Heart left ventricle (tissue), 16 donors: Measurements from ENCODE around the gene GSK3B. TPM values are rescaled to one million over a fixed set of nuclear protein-coding genes. Genes with fewer than 3 reads are reported as not detected.

Source experiments
- ATAC-seq, 4 donors: fragments of 200-7000 bp; cut with Tn5 transposase; one replicate each; pipeline ENCODE4 v1.9.1; 2020 to 2022; ENCODE audit warnings: moderate library complexity in 4 of 4, mild to moderate bottlenecking in 3 of 4, moderate number of reproducible peaks in 1 of 4
- DNase-seq, 5 donors: peaks; one replicate each; pipeline ENCODE4 v3.0.0-alpha.2; 2020
- H3K27ac ChIP-seq, 12 donors: fragments of 200-600 bp; sonication (generic) in 4 of 12; one replicate each; pipeline versions ENCODE4 v1.5.0 to v1.8.0; 2016 to 2022; ENCODE audit warnings: mild to moderate bottlenecking in 2 of 12
- H3K27me3 ChIP-seq, 9 donors: fragments of 200-600 bp; sonication (generic) in 2 of 9; one replicate each; pipeline versions ENCODE4 v1.5.1 to v1.8.0; 2016 to 2022; ENCODE audit warnings: mild to moderate bottlenecking in 3 of 9
- H3K36me3 ChIP-seq, 9 donors: fragments of 200-600 bp; sonication (generic) in 2 of 9; one replicate each; pipeline versions ENCODE4 v1.5.0 to v1.8.0; 2018 to 2022; ENCODE audit warnings: mild to moderate bottlenecking in 2 of 9
- H3K4me1 ChIP-seq, 12 donors: fragments of 200-600 bp; sonication (generic) in 4 of 12; one replicate each; pipeline versions ENCODE4 v1.5.0 to v1.8.0; 2016 to 2022; ENCODE audit warnings: mild to moderate bottlenecking in 3 of 12
- H3K4me3 ChIP-seq, 12 donors: fragments of 200-600 bp; sonication (generic) in 4 of 12; one replicate each; pipeline versions ENCODE4 v1.5.0 to v1.8.0; 2017 to 2022; ENCODE audit warnings: mild to moderate bottlenecking in 9 of 12, moderate library complexity in 4 of 12
- H3K9me3 ChIP-seq, 12 donors: fragments of 200-600 bp; sonication (generic) in 4 of 12; one replicate each; pipeline versions ENCODE4 v1.5.0 to v1.8.0; 2016 to 2022; ENCODE audit warnings: mild to moderate bottlenecking in 1 of 12
- CTCF ChIP-seq, 12 donors: fragments of 200-600 bp; sonication (generic) in 4 of 12; IDR thresholded peaks; one replicate each; pipeline versions ENCODE4 v1.5.0 to v1.8.0; 2018 to 2022; ENCODE audit warnings: antibody characterized with exemption in 12 of 12, mild to moderate bottlenecking in 5 of 12
- POLR2A ChIP-seq, 2 donors: fragments of 450-650 bp; IDR thresholded peaks; one replicate each; pipeline ENCODE4 v1.6.1; 2017; ENCODE audit warnings: antibody characterized with exemption in 2 of 2, mild to moderate bottlenecking in 2 of 2, moderate library complexity in 2 of 2
- WGBS, 4 donors: extraction: QIAGEN DNeasy Blood & Tissue Kit in 2 of 4; methylation state at CpG; one replicate each; pipeline versions ENCODE4 v1.1.5 to v1.1.7; 2013 to 2018; 5-methylcytosine and 5-hydroxymethylcytosine counted together
- intact Hi-C, 10 donors: fragments of 100-400 bp; cut with DNase I; formaldehyde crosslinking; loops; one replicate each; pipeline versions ENCODE4 v1.11.1 to v1.14.2; 2022
- polyA plus RNA-seq, 2 donors: library from polyadenylated mRNA; stranded (reverse); fragments of 200-250 nt; gene quantifications; one replicate each; pipeline ENCODE4 v1.2.3, GENCODE V29; 2013
- total RNA-seq, 9 donors: library from RNA; depleted of rRNA in 2 of 9; stranded (reverse); fragments of >200 nt in 2 of 9; fragmentation: NEBNext Ultra II Directional in 3 of 9; extraction: Animal tissue kit (Norgen Biotek cat#: 25700) in 3 of 9; gene quantifications; one replicate each; pipeline versions ENCODE4 v1.1.0 to v1.2.4, GENCODE V29; 2016 to 2023
- donor health status: ischemic (EF 13 %, LVEDD 7.1; RV severe dilation, severe dysfunction).
- donor health status: healthy with polysubstance abuse.
- donor health status: DM: no; HTN: yes; CAD: no.
- donor health status: DM: no; HTN: no; CAD: no.
- donor health status: ischemic (EF 25% LVEDD 6.9; RV normal size, moderate dysfunction).
- donor health status: ischemic (EF 25% LVEDD 5.7; RV mildly dilated, moderate dysfunction).
- donor health status: healthy.
- donor health status: DM: yes; HTN: yes; CAD: no.
- donor health status: ischemic (EF 35%, LVEDD 5.7; RV mildly dilated, moderate dysfunction).
- donor health status: nonischemic (EF 11% LVEDD 7.7; RV severe dilation, severe dysfunction).
- donor health status: DM: yes; HTN: yes; CAD: no.
- donor health status: PGD.
- donor health status: ischemic (EF 29% LVEDD 5.4; RV normal size, mild dysfunction).
- donor health status: nonischemic (EF 23%, LVEDD 6.1; RV moderate dilation, normal function).

Gene GSK3B
- total and polyA plus RNA-seq, 11 donors = 8.8 to 58.9 (median 41.2) TPM

- H3K4me3 ChIP-seq = no peak overlapping the region
- no peaks in the 10 kb centered on the region for H3K4me1 ChIP-seq
- intact Hi-C loops = loop anchor here in 1 of 10 donors (10.0 kb wide), 1 partner anchor 45 kb away; the partner anchor contains the start of gene GSK3B
- no peaks in the 10 kb centered on the region for H3K9me3 ChIP-seq
- H3K27ac ChIP-seq = no peak overlapping the region
- H3K36me3 ChIP-seq = no peaks in the 10 kb centered on the region
- no peak for DNase-seq
- no peak for ATAC-seq
- H3K27me3 ChIP-seq = no peaks in the 10 kb centered on the region
- WGBS, 4 donors = 97 to 98% (median 97%) methylated on average over 50 to 52 of the region's 52 CpGs
- no peak for TF ChIP-seq POLR2A (IDR thresholded peaks at IDR 0.05)
- TF ChIP-seq CTCF (IDR thresholded peaks at IDR 0.05) = no peak
Measured at GRCh38 chr3:120140098-120140742, 46.0 kb upstream of the GSK3B start.

GRCh38 chr3:120139140-120139539 is 44.9 kb upstream of the GSK3B start:
- Histone ChIP-seq H3K36me3 (no peaks in the 10 kb centered on the region), H3K27ac (no peak overlapping the region), H3K9me3 (no peaks in the 10 kb centered on the region), H3K4me3 (no peak overlapping the region), H3K27me3 (no peaks in the 10 kb centered on the region), H3K4me1 (no peaks in the 10 kb centered on the region)
- DNase-seq = no peak
- no peak for TF ChIP-seq POLR2A (IDR thresholded peaks at IDR 0.05)
- no peak for TF ChIP-seq CTCF (IDR thresholded peaks at IDR 0.05)
- intact Hi-C loops = no loop called here
- ATAC-seq = no peak
- WGBS, 4 donors = 96 to 98% (median 97%) methylated on average over 4 of the region's 4 CpGs

DNA sequence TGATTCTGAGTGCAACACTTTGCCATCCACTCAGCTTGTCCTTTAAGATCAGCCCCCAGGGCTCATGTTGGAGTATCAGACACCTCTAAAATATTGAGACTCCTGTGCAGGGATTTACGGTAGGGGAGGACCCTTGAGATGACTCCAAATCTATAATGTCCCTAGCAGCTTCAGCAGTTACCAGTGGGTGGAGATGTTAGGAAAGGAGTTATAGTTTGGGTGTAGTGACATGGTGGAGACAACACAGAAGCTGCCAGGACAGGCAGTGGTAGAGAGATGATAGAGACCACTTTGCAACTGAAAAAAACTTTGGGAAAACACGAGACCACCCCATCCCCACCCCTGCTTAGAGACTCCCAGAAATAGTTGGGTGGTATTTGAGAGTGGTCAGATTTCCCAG is 43.3 kb upstream of the GSK3B start:
- WGBS, 4 donors = 51 to 69% (median 61%) methylated on average over 2 of the region's 2 CpGs
- no peak for TF ChIP-seq POLR2A (IDR thresholded peaks at IDR 0.05)
- no peak for TF ChIP-seq CTCF (IDR thresholded peaks at IDR 0.05)
- no peak overlapping the region for H3K4me3 ChIP-seq
- no peaks in the 10 kb centered on the region for H3K9me3 ChIP-seq
- intact Hi-C loops = no loop called here
- DNase-seq (no peak), ATAC-seq (no peak)
- H3K36me3 ChIP-seq = no peaks in the 10 kb centered on the region
- no peaks in the 10 kb centered on the region for H3K27me3 ChIP-seq
- H3K4me1 ChIP-seq = no peaks in the 10 kb centered on the region
- H3K27ac ChIP-seq = no peak overlapping the region

GRCh38 chr3:120130656-120131055 is 36.4 kb upstream of the GSK3B start:
- TF ChIP-seq CTCF (IDR thresholded peaks at IDR 0.05) (no peak), POLR2A (IDR thresholded peaks at IDR 0.05) (no peak)
- no peak overlapping the region for H3K27ac ChIP-seq
- WGBS, 4 donors = 85 to 93% (median 89%) methylated on average over 3 of the region's 3 CpGs
- ATAC-seq (no peak), DNase-seq (no peak)
- H3K27me3 ChIP-seq = no peaks in the 10 kb centered on the region
- no peaks in the 10 kb centered on the region for H3K4me1 ChIP-seq
- intact Hi-C loops = no loop called here
- no peaks in the 10 kb centered on the region for H3K9me3 ChIP-seq
- no peak overlapping the region for H3K4me3 ChIP-seq
- no peaks in the 10 kb centered on the region for H3K36me3 ChIP-seq
